Fibroblast of mammary gland (primary cell): ENCODE results near the gene BAK1.
A peak's percentile ranks its signal among the peaks of the same experiment; 100 is the strongest.

Source experiments
- DNase-seq: peaks from one replicate; pipeline ENCODE4 v3.0.0-alpha.2; 2010; ENCODE audit warnings: low read depth
- H3K4me3 ChIP-seq: 2 replicates; pipeline ENCODE4 v1.5.1; 2011; ENCODE audit warnings: low read depth, mild to moderate bottlenecking, low read length, moderate library complexity; ENCODE audit not compliant: control insufficient read depth
- TF ChIP-seq, protein P1 (sequence below): conservative IDR thresholded peaks from 2 replicates; pipeline ENCODE4 v1.5.1; 2011; ENCODE audit warnings: low read depth, low read length, inconsistent platforms; ENCODE audit not compliant: control insufficient read depth, insufficient read depth

The BAK1 gene

DNA sequence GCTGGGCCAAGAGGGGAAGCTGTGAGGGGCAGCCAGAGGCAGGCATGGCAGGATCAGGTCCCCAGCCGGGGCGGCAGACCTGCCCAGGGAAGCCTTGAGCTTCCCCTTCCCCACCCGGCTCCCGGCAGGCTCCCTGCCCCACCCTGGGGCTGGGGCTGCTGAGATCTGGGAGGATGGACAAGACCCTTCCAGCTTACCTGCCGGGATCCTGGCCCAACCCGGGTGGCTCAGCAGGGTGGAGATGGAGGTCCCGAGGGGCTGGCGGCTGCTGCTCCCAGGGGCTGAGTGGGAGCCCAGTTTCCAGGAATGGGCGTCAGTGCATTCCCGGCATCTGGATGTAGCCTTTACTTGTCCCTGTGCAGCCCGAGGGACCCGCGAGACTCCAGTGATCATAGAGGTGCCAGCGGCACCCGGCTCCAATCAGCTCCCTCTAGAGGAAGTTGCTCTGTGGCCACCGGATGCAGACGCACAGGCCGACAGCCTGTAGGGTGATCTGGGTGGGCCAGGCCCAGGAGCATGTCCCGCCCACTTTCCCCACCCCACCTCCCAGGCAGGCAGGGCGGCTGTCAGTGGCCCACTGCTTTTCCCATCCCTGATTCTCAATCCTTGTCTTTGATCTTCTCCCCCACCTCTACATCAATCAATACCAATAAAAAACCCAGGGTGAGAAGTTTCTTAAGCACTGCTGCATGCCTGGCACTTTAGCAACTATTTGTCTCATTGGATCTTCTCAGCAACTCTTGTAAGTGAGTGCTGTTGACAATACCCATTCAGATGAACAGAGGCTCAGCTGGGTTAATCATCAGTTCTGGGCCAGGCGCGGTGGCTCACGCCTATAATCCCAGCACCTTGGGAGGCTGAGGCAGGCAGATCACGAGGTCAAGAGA is at the start of gene BAK1:
BAK1 (minus strand) TSS at position 449 of the 887 bp plus-strand sequence. CDS start 2,672 bp downstream, outside the sequence.
- TF ChIP-seq, protein P1, sequence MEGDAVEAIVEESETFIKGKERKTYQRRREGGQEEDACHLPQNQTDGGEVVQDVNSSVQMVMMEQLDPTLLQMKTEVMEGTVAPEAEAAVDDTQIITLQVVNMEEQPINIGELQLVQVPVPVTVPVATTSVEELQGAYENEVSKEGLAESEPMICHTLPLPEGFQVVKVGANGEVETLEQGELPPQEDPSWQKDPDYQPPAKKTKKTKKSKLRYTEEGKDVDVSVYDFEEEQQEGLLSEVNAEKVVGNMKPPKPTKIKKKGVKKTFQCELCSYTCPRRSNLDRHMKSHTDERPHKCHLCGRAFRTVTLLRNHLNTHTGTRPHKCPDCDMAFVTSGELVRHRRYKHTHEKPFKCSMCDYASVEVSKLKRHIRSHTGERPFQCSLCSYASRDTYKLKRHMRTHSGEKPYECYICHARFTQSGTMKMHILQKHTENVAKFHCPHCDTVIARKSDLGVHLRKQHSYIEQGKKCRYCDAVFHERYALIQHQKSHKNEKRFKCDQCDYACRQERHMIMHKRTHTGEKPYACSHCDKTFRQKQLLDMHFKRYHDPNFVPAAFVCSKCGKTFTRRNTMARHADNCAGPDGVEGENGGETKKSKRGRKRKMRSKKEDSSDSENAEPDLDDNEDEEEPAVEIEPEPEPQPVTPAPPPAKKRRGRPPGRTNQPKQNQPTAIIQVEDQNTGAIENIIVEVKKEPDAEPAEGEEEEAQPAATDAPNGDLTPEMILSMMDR: peak; percentile 40
- peak within 1 kb of the TSS; percentile 88 for H3K4me3 ChIP-seq
- DNase-seq: peak; percentile 85

- no peak for DNase-seq
- TF ChIP-seq, protein P1: no peak
- no peak overlapping the region for H3K4me3 ChIP-seq
Measured at GRCh38 chr6:33628401-33628964, 48.4 kb upstream of the BAK1 start.

DNA sequence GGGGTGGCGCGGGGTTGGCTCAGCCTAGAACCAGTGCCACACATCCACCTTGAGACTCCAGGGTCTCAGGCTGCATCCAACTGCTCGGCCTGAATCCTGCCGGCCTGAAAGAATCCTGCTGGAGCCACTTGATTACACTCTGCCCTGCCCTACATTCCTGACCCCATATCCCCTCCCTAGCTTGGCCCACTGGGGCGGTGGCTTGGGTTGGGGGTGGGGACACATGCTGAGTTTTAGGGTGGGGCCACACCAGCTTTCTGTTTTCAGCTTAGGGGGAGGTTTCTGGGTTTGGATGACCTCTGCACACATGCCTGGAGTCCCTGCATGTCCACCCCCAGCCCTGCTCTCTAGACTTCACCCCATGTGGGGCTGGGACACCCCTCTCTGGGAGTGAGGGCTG is 47.8 kb upstream of the BAK1 start:
- TF ChIP-seq, protein P1: no peak
- H3K4me3 ChIP-seq: no peak overlapping the region
- DNase-seq: no peak

GRCh38 chr6:33624856-33625255 is 44.8 kb upstream of the BAK1 start:
- DNase-seq: no peak
- no peak overlapping the region for H3K4me3 ChIP-seq
- TF ChIP-seq, protein P1: no peak

- TF ChIP-seq, protein P1: no peak
- no peak for DNase-seq
- no peak overlapping the region for H3K4me3 ChIP-seq
Measured at GRCh38 chr6:33623895-33624381, 43.9 kb upstream of the BAK1 start.

DNA sequence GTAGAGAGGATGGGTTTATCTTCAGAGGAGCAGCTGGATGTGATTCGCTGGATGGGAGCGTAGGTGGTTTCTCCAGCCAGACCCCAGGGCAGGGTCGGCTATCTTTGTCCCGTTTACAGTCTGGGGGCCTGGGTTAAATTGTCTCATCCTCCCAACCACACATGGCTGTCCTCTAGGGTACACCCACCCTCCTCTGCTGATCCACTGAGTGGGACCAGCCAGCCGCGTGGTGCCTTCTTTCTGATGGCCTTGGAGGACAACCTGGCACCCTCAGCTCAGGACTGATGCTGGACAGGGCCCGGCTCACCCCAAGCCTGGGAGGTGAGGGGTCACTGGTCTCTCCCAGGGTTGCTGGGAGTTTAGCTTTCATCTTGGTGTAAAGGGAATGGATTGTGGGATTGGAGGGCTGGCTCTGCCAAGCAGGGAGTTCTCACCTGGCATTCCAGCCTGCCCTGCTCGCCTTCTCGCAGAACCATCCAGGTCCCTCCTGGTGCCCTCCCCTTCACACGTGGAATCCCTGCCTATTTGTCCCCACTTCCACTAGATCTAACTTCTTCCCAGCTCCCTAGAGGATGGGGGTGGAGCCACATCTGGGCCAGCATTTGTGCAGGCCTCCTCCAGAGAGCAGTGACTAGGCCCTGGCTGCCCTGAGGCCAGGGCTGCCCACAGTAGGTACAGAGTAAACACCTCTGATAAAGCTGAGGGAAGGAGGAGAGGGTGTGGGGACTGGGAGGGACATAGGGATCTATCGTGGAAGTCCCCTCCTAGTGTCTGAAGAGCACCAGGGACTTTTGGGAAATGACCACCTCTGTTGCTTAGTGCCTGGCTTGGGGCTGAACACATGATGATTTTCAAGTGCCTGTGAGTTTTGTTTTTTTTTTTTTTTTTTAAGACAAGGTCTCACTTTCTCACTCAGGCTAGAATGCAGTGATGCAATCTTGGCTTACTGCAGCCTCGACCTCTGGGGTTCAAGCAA is 42.7 kb upstream of the BAK1 start:
- peak; percentile 38 for DNase-seq
- peak overlapping the region; percentile 71 for H3K4me3 ChIP-seq
- TF ChIP-seq, protein P1: no peak
